GM19035 (cell line): ENCODE measurements around the gene CYB561A3.

Experiments
- ATAC-seq: cut with Tn5 transposase; IDR thresholded peaks from one replicate; pipeline ENCODE4 v1.9.1; 2021; ENCODE audit not compliant: unreplicated experiment

CYB561A3 gene

DNA sequence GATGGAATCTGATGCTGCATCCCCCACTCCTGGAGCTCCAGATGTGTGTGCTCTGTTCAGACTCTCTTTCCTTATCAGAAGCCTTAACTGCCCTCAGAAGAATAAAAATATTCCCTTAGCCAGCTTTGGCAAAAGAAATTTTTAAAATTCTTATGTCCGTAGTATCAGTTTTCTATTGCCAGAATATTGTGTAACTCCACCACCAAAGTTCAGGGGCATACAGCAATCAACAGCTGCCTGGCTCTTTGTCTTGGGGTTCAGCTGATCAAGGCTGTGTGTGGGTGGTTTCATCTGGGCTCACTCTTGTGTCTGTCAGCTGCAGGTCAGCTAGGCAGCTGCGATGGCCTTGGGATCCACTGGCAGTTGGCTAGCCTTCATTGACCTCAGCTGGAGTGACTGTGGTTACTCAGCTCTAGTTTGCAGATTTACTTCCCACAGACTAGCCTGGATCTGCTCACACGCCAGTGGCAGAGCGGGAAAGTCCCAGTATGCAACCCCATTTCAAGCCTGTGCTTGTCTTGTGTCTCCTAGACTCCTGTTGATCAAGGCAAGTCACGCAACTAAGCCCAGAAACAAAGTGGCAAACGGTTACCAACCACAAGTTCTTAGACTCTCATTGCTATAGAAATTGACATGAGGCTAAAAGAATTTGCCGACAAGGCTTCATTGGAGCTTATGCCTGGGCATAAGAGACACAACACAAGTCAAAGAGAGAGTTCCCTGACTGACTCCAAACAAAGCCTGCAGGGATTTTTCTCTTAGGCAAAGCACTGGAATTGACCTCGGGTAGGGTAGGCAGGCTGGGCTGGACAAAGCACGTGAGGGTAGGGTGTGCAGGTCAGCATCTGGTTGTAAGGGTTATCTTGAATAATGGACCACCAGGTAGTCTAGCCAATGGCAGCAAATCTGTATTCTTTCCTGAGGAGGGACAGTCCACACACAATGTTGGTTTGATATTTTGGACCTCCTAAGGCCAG lies 8.0 kb upstream of the CYB561A3 start:
- ATAC-seq = no peak

DNA sequence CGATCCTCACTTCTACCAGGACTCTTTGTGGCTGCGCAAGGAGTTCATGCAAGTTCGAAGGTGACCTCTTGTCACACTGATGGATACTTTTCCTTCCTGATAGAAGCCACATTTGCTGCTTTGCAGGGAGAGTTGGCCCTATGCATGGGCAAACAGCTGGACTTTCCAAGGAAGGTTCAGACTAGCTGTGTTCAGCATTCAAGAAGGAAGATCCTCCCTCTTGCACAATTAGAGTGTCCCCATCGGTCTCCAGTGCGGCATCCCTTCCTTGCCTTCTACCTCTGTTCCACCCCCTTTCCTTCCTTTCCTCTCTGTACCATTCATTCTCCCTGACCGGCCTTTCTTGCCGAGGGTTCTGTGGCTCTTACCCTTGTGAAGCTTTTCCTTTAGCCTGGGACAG lies 7.0 kb upstream of the CYB561A3 start:
- ATAC-seq = no peak

DNA sequence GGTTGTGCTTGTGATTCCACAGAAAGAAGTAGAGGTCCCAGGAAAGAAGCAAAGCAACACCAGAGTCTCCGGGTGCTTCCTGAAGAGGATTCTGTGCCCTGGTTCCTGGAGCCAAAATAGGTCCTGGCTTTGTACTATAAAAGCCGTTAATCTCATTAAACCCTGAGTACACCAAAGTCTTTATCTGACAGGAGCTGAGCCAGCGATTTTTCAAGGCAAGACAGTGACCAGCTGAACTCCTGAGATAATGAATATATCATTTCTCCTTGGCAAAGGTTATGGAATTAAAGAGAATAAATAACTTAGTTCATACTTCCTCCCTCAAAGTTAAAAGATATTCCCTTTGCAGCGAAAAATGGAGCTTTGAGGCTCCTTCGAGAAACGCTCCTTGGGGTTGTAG lies 5.7 kb upstream of the CYB561A3 start:
- no peak for ATAC-seq

DNA sequence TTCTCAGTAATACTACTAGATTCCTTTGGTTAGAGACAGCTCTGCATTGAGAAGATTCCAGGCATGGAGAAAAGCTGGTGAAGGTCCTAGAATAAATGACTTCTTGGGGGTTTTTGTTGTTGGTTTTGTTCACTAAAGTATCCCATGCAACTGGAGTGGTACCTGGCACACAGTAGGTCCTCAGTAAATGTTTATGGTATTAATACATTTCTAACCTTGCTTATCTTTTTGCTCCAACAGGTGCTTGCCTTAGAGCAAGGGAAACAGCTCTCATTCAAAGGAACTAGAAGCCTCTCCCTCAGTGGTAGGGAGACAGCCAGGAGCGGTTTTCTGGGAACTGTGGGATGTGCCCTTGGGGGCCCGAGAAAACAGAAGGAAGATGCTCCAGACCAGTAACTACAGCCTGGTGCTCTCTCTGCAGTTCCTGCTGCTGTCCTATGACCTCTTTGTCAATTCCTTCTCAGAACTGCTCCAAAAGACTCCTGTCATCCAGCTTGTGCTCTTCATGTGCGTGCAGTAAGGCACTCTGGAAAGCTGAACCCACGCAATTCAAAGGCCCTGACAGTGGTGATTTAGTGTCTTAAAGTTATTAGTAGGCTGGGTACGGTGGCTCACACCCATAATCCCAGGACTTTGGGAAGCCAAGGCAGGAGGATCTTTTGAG lies 2.5 kb upstream of the CYB561A3 start:
- ATAC-seq = no peak

DNA sequence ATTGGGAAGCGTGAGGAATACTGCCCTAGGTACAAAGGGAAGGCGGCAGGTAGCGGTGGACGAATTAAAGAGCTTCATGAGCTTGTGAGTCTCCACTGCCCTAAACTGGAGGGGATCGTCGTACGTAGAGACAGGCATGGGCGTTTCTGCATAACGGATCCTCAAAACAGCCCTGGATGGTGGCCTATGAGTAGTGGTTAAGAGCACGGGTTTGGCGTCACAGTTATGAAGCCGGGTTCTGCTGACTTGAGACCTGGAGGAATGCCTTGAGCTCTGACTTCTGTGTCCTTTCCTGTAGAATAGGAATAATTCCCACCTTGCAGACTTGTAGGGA lies 827 bp upstream of the CYB561A3 start:
- ATAC-seq = no peak

DNA sequence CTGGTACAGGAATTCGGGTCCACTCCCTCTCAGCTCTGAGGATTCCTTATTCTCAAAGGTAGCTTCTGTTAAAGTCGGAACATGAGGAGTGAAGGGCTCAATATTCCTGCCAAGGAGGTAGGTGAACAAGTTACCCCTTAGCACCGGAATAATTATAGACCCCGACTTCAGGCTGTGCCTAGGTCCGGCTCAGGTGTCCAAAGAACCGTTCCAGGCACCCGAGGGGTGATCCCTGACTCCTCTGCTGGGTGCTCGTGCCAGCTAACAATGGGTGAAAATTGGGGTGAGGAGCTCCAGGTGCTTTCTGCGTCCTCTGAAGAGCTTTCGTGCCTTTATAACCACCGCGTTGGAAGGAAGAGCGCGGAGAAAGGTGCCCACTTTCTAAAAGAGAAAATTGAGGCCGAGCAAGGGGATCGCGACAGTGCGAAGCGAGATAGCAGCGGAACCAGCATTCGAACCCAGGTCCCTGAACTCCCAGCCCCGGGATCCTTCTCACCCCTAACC lies 393 bp downstream of the CYB561A3 start:
- ATAC-seq = no peak

DNA sequence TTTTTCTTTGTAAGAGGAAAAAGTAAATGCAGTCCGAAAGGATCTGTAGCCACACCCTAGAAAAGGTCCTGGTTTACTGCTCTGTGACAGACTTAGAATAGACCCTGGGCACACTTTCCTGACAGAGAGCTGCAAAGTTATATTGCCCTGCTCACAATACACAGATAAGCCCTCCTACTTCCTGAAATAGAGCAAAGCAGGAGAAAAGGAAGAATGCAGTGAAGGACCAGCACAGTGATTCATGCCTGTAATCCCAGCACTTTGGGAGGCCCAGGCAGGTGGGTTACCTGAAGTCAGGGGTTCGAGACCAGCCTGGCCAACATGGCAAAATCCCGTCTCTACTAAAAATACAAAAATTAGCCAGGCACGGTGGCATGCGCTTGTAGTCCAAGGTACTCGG lies 2.2 kb downstream of the CYB561A3 start:
- ATAC-seq = no peak

DNA sequence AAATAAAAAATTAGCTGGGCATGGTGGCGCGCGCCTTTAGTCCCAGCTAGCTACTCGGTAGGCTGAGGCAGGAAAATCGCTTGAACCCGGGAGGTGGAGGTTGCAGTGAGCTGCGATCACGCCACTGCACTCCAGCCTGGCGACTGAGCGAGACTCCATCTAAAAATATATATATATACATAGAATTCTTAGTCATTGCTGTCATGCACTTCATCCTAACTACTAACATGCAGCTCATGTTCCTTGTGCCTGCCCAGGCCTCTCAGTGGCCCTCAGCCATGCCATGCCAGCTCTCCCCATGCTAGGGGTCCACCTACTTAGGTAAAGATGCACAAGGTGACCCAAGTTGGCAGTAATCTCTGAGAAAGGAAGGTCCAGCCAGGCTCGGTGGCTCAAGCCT lies 3.1 kb downstream of the CYB561A3 start:
- no peak for ATAC-seq

DNA sequence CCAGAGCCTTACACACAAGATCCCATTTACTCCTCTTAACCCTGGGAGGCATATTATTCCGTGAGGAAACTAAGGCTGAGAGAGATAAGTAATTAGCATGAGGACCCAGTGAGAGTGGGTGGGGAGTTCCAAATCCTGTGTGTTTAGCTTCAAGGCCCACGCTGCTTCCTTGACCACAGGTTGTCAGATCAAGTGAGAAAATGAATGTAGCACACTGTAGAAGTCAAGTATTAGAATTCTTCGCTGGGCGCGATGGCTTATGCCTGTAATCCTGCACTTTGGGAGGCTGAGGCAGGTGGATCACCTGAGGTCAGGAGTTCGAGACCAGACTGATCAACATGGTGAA lies 3.8 kb downstream of the CYB561A3 start:
- ATAC-seq = no peak

DNA sequence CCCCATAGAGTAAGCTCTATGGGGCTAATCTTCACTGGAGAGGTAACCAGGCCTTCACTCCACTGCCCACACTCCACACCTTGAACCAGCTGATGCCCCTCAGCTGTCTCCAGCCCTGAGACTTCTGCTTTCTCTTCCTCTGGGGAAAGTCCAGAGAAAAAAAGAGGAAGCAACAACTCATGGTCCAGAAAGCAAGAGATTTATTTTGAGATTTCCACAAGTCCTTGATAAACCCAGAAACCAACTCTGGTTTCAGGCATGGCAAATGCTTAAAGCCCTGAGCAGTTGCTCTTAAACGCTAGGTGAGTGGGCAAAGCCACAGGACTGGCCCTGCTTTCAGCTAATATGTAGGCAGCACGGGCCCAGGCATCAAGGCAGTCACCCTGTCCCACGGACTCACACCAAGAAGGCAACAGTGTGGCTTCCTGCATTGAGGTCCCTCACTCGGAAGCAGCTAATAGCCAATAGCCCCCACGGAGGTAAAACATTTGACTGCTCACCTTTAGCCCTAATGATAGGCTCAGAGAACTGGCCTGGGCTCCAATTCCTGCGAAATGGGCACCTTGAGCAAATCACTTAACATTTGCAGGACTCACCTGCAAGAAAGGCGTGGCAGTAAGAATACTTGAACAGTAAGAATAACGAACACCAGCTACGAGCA lies 4.3 kb downstream of the CYB561A3 start:
- peak; percentile 36 for ATAC-seq

DNA sequence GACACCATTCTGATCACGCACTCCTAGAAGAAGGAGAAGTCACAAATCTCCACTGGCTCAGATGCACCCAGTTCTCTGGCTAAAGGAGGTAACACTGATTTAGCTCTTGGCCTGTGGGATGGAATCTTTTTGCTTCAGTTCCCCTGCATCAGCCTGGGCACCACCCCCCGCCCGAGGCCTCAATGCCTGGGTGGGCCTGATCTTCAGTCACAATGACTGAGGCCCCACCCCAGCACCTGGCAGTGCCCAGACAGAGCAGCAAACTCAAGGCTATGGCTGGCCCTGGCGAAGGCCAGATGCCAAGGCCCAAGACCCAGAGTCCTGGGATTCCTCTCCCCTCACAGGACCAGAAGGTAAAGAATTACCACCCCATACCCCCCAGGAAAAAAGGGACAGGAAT lies 5.0 kb downstream of the CYB561A3 start:
- ATAC-seq = no peak

DNA sequence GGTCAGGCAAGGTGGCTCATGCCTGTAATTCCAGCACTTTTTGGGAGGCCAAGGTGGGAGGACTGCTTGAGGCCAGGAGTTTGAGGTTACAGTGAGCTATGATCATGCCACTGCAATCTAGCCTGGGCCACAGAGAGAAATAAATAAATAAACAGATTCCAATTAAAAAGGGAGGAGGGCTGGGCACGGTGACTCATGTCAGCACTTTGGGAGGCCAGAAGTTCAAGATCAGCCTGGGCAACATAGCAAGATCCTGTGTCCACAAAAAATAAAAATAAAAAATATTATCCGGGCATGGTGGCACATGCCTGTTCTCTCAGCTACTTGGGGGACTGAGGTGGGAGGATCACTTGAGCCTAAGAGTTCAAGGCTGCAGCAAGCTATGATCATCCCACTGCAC lies 7.5 kb downstream of the CYB561A3 start:
- ATAC-seq = no peak

DNA sequence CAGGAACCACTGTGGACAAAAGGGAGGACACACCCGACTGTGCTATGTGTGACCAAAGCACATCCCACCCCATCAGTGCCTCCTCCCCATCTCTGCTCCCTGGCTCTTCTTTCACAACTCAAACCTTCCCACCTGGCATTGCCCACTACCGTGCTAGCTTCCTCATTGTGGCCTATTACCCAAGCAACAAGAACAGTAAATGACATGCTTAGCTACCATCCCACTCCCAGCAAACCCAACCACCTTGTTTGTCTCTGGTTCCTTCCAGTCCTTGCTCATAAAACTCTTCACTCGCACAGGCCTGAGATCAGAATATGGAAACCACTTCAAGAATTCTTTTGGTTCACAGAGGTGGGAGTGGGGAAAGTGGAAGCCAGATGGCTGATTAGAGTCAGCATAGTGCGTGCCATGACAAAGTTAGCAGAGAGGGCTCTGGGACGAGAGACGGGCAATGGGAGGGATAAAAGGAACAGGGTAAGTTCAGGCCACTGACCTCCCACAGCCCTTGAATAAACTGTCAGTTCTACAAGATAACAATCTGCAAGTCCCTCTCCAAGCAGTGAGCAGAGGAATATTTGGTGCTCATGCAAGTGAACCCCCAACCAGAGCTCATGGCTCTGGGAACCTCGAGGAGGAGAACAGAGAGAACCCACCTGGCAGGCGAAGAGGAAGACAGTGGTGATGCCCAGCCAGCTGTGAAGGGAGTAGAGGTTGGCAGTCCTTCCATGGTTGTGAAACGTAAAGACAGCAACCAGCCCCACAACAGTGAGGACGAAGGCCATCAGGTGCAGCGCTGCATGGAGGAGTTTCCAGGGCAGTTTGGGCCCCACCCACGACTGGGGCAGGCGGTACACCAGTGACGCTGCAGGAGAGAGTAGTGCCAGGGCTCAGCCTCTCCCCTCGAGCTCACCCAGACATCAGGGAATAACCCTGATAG lies 8.3 kb downstream of the CYB561A3 start:
- no peak for ATAC-seq

DNA sequence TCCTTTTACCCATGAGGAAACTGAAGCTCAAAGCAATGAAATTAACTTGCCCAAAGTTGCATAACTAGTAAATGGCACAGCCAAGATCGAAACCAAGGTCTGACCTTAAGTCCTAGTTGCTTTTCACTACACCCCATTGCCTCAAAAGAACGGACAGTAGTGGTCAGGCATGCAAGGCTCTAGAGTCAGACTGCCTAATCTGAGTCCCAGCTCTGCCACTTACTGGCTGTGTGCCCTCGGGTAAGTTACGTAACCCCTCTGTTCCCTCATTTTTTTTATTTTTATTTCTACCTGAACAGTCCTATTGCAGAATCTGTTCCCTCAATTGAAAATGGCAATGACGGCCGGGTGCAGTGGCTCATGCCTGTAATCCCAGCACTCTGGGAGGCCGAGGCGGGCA lies 9.6 kb downstream of the CYB561A3 start:
- ATAC-seq = no peak

DNA sequence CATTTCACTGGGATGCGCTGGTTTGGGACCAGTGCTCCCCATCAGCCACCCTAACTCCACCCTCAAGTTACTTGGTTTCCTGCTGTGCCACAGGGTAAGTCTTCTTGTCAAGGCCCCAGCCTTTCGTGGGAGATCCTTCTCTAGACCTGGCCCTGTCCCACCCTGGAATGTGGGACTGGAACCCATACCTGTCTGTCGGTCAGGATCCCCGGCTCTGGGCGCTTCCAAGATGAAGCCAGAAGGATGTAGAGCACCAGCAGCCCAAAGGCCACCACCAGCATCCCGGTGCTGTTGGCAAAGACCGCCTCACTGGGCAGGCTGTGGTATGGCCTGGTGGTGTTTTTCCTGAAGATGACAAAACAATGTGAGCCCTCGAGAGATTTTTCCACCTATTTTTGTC lies 10.9 kb downstream of the CYB561A3 start:
- no peak for ATAC-seq

DNA sequence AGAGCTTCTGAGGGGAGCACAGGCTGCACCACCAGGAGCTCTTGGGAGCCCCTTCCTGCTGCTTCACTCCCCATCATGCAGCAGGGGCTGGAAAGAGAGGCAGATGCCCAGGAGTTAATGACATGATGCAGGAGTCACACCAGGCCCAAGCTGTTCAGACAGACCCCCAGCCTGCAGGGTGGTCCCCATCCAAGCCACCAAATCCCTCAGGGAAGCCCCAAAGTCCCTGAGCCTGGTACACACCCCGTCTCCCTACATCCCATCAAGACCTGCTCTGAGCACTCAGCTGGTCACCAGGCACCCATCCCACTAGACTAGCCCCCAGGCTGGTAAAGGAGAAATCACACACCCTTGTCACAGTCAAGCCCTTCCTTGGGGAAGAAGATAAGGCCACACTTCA lies 11.3 kb downstream of the CYB561A3 start:
- ATAC-seq = no peak

DNA sequence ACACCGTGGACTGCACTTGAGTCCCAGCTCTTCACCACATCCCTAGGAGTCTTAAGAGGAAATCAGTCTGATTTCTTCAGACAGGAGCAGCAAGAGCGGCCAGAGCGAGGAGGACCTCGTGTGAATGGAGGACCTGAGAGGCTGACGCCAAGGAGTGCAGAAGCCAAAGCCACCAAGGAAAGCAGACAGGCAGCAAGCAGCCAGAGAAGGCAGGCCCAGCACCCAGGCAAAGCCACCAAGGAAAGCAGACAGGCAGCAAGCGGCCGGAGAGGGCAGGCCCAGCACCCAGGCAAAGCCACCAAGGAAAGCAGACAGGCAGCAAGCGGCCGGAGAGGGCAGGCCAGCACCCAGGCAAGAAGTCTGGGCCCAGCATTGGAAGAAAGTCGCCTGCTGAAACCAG lies 11.8 kb downstream of the CYB561A3 start:
- ATAC-seq = no peak

DNA sequence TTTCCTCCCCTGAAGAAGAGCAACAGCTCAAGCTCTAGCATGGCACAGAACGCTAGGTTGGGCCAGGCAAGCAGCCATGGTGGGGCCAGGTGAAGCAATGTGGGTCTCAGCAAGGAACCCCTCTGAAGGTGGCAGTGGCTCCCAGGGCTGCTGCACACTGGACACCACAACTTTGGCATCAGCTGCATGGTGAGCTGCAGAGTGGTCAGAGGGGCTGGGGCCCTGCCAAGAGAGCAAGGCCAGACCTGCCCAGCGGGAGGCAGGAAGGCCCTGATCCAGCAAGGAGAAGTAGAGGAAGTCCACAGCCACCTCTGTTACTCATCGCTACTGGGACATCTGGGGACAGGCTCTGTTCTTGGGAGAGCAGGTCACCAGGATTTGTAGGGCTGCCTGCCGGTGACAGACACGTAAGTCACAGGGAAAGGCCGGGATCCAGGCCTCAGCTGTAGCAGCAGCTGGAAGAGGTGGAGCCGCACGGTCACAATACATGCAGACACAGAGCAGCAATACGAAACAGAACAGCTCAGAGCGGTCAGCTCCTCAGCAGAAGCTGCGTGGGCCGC lies 12.4 kb downstream of the CYB561A3 start:
- ATAC-seq = no peak

DNA sequence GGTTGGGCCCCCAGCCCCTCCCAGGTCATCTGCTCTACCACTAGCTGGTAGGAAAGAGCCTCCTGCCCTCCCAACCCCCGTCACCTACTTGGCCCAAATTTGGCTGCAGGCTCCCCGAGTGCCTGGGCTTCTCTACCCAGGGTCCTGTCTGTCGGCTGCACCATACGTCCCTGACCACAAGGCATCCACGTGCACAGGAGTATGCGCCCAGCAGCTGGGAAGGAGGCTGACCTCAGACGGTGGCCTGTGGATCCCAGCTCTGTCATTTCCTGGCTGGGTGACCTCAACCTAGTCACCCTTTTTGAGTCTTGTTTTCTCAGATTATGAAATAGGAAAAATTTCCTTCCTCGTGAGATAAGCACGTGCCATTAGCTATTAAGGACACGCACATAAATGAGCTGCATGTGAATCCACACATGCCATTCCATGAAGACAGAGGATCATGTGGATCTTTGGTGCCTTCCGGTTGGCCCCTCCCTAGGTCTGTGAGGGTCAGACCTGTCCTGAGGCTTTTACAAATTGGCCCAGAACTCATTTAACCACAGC lies 13.7 kb downstream of the CYB561A3 start:
- ATAC-seq = no peak
